IPS-15b (cell line): ENCODE data around the gene ABCA7.
A peak's percentile ranks its signal among the peaks of the same experiment; 100 is the strongest.

Source experiments
- H3K27me3 ChIP-seq: one replicate; pipeline ENCODE4 v1.6.1; 2013; ENCODE audit warnings: low read length; ENCODE audit not compliant: control insufficient read depth, insufficient read depth
- H3K36me3 ChIP-seq: one replicate; pipeline ENCODE4 v1.6.1; 2013; ENCODE audit warnings: low read length; ENCODE audit not compliant: control insufficient read depth, insufficient read depth
- H3K4me1 ChIP-seq: one replicate; pipeline ENCODE4 v1.6.1; 2013; ENCODE audit warnings: mild to moderate bottlenecking, low read length; ENCODE audit not compliant: control insufficient read depth, insufficient read depth
- H3K4me3 ChIP-seq: one replicate; pipeline ENCODE4 v1.5.1; 2013; ENCODE audit warnings: low read depth, low read length
- H3K9ac ChIP-seq: one replicate; pipeline ENCODE4 v1.6.1; 2013; ENCODE audit warnings: low read depth, mild to moderate bottlenecking, low read length
- H3K9me3 ChIP-seq: one replicate; pipeline ENCODE4 v1.6.1; 2013; ENCODE audit warnings: mild to moderate bottlenecking, low read length; ENCODE audit not compliant: control insufficient read depth, insufficient read depth

Gene ABCA7

GRCh38 chr19:996051-996838 is 43.7 kb upstream of the ABCA7 start:
- peaks cover 13% of the 10 kb centered on the region for H3K27me3 ChIP-seq
- peak overlapping the region; percentile 18 for H3K4me3 ChIP-seq

GRCh38 chr19:998064-998463 is 41.8 kb upstream of the ABCA7 start:
- Histone ChIP-seq H3K36me3 (peaks cover 21% of the 10 kb centered on the region), H3K27me3 (peaks cover 17% of the 10 kb centered on the region), H3K9ac (no peak overlapping the region), H3K9me3 (no peaks in the 10 kb centered on the region), H3K4me3 (no peak overlapping the region), H3K4me1 (no peaks in the 10 kb centered on the region)

More at GRCh38 chr19:996051-996838, 43.7 kb upstream of the ABCA7 start:
- Histone ChIP-seq H3K4me1 (no peaks in the 10 kb centered on the region), H3K36me3 (peaks cover 25% of the 10 kb centered on the region), H3K9me3 (no peaks in the 10 kb centered on the region), H3K9ac (no peak overlapping the region)

GRCh38 chr19:999379-999719 is 40.6 kb upstream of the ABCA7 start:
- Histone ChIP-seq H3K4me1 (no peaks in the 10 kb centered on the region), H3K9me3 (no peaks in the 10 kb centered on the region), H3K9ac (no peak overlapping the region), H3K27me3 (peaks cover 17% of the 10 kb centered on the region), H3K4me3 (no peak overlapping the region), H3K36me3 (peaks cover 9% of the 10 kb centered on the region)

- peaks cover 17% of the 10 kb centered on the region for H3K27me3 ChIP-seq
- no peaks in the 10 kb centered on the region for H3K4me1 ChIP-seq
- H3K9ac ChIP-seq: no peak within 1 kb of the TSS
- H3K4me3 ChIP-seq: peak within 1 kb of the TSS; percentile 32
- no peaks in the 10 kb centered on the region for H3K9me3 ChIP-seq
- peaks cover 4% of the 10 kb centered on the region for H3K36me3 ChIP-seq
These were observed 39.8 kb upstream of the ABCA7 start, which contains the start of gene GRIN3B for GRCh38 chr19:1000095-1000494. TSS of gene GRIN3B (plus strand) at chr19:1000419. CDS start at chr19:1000438, 19 bp downstream.

- Histone ChIP-seq H3K4me3 (peak overlapping the region; percentile 19), H3K4me1 (no peaks in the 10 kb centered on the region), H3K9ac (no peak overlapping the region), H3K27me3 (peaks cover 17% of the 10 kb centered on the region), H3K36me3 (no peaks in the 10 kb centered on the region), H3K9me3 (no peaks in the 10 kb centered on the region)
These were observed 39.0 kb upstream of the ABCA7 start for GRCh38 chr19:1000591-1001537.

- Histone ChIP-seq H3K9ac (no peak overlapping the region), H3K4me1 (no peaks in the 10 kb centered on the region), H3K27me3 (peaks cover 17% of the 10 kb centered on the region), H3K9me3 (no peaks in the 10 kb centered on the region), H3K4me3 (no peak overlapping the region), H3K36me3 (peaks cover 4% of the 10 kb centered on the region)
These were observed 38.3 kb upstream of the ABCA7 start for GRCh38 chr19:1001538-1002166.

- H3K36me3 ChIP-seq: peaks cover 6% of the 10 kb centered on the region
- no peak overlapping the region for H3K9ac ChIP-seq
- no peaks in the 10 kb centered on the region for H3K4me1 ChIP-seq
- no peaks in the 10 kb centered on the region for H3K9me3 ChIP-seq
- no peak overlapping the region for H3K4me3 ChIP-seq
- peaks cover 15% of the 10 kb centered on the region for H3K27me3 ChIP-seq
These were observed 37.3 kb upstream of the ABCA7 start for GRCh38 chr19:1002600-1002999.

- no peaks in the 10 kb centered on the region for H3K4me1 ChIP-seq
- peaks cover 6% of the 10 kb centered on the region for H3K36me3 ChIP-seq
- H3K4me3 ChIP-seq: no peak overlapping the region
- no peaks in the 10 kb centered on the region for H3K9me3 ChIP-seq
- H3K27me3 ChIP-seq: peaks cover 14% of the 10 kb centered on the region
- H3K9ac ChIP-seq: no peak overlapping the region
These were observed 36.6 kb upstream of the ABCA7 start for GRCh38 chr19:1003283-1003682.

- peaks cover 11% of the 10 kb centered on the region for H3K27me3 ChIP-seq
- no peaks in the 10 kb centered on the region for H3K9me3 ChIP-seq
- H3K4me3 ChIP-seq: no peak overlapping the region
- H3K4me1 ChIP-seq: no peaks in the 10 kb centered on the region
- peaks cover 6% of the 10 kb centered on the region for H3K36me3 ChIP-seq
- no peak overlapping the region for H3K9ac ChIP-seq
These were observed 35.6 kb upstream of the ABCA7 start for GRCh38 chr19:1004204-1004802.

GRCh38 chr19:1004803-1005664 is 34.9 kb upstream of the ABCA7 start:
- no peaks in the 10 kb centered on the region for H3K9me3 ChIP-seq
- no peak overlapping the region for H3K4me3 ChIP-seq
- peaks cover 10% of the 10 kb centered on the region for H3K36me3 ChIP-seq
- H3K4me1 ChIP-seq: no peaks in the 10 kb centered on the region
- no peak overlapping the region for H3K9ac ChIP-seq
- H3K27me3 ChIP-seq: peaks cover 9% of the 10 kb centered on the region
